HAP-1 (cell line): ENCODE measurements around the gene IL37.
A peak's percentile ranks its signal among the peaks of the same experiment; 100 is the strongest.
"Not testable (repeated sequence)": the region's sequence is repeated elsewhere in the genome, so short reads cannot be mapped to it uniquely, and the experiment has no call there.

Experiments used
- DNase-seq, 2 experiments: peaks; one replicate each; pipeline ENCODE4 v3.0.0-alpha.2; 2016 to 2020; ENCODE audit warnings: low spot score in 2 of 2
- H3K27me3 ChIP-seq: fragments of 250-450 bp; sonication (Bioruptor Pico); 2 replicates; pipeline ENCODE4 v1.5.1; 2020; ENCODE audit warnings: low read depth, mild to moderate bottlenecking, moderate library complexity
- H3K36me3 ChIP-seq: fragments of 250-450 bp; sonication (Bioruptor Pico); replicated peaks from 2 replicates; pipeline ENCODE4 v1.5.1; 2020; ENCODE audit warnings: mild to moderate bottlenecking
- H3K4me1 ChIP-seq: fragments of 250-450 bp; sonication (Bioruptor Pico); 2 replicates; pipeline ENCODE4 v1.5.1; 2020; ENCODE audit warnings: mild to moderate bottlenecking
- H3K4me3 ChIP-seq: fragments of 250-450 bp; sonication (Bioruptor Pico); 2 replicates; pipeline ENCODE4 v1.5.1; 2020; ENCODE audit warnings: mild to moderate bottlenecking, moderate library complexity
- H3K9me3 ChIP-seq: fragments of 250-450 bp; sonication (Bioruptor Pico); 2 replicates; pipeline ENCODE4 v1.5.1; 2020; ENCODE audit warnings: mild to moderate bottlenecking, moderate library complexity
- in situ Hi-C: fragments of 300-500 bp; cut with MboI; formaldehyde crosslinking; loops from 3 replicates; pipeline ENCODE4 v1.14.3; 2020; ENCODE audit warnings: low sequenced_read_pairs, inconsistent platforms, mixed read lengths

Gene IL37

DNA sequence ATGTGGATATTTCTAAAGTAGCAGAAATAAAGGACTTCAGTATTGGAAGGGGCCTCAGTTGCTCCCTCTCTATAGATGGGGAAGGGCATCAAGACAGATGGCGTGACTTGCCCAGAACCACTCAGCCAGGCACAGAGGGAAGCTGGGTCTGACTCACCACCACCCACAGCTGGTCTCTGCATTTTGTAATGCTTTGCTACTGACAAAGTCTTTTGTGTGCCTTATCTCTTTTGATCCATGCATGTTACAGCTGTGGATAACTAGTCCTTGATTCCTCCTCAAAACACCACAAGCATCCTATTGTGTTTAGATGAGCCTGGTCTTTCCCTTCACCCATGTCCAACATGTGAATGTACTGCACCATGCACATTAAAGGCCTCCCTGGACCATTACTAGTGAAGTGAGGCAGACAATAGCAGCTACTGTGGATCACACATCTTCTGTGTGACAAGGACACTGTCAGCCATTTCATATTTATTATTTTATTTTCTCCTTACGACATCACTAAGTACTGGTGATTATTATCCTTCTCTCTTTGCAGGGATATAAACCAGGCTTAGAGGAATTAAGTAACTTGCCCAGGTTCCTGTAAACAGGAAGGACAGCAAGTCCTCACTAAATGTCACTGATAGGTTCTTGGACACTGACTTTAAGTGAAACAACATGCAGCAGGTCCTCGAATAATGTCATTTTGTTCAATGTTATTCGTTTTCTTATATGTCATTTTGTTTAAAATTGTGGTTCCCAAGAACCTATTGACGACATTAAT is 29.6 kb upstream of the IL37 start:
- Histone ChIP-seq H3K4me3 (no peak overlapping the region), H3K36me3 (no peaks in the 10 kb centered on the region), H3K4me1 (no peaks in the 10 kb centered on the region), H3K27me3 (no peaks in the 10 kb centered on the region), H3K9me3 (no peaks in the 10 kb centered on the region)
- in situ Hi-C loops = no loop called here
- no peak for DNase-seq

DNA sequence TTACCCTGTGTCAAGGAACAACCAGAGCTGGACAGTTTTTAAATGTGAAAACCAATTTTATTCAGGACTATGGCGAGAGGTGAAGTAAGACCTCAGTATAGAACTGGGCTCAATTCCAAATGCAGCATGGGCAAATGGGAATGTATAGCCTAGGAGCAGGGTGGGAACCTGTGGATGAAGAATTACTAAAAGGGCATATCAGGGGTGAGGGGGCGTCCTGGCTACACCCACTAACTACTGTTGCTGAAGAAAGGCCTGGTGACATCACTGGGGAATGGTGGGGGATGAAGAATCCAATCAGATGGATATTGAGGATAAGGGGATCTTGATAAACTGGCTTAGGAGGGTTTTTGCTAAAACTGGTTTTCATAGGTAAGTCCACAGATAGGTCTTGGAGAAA is 27.3 kb upstream of the IL37 start:
- DNase-seq = no peak
- in situ Hi-C loops = no loop called here
- H3K36me3 ChIP-seq = no peaks in the 10 kb centered on the region

DNA sequence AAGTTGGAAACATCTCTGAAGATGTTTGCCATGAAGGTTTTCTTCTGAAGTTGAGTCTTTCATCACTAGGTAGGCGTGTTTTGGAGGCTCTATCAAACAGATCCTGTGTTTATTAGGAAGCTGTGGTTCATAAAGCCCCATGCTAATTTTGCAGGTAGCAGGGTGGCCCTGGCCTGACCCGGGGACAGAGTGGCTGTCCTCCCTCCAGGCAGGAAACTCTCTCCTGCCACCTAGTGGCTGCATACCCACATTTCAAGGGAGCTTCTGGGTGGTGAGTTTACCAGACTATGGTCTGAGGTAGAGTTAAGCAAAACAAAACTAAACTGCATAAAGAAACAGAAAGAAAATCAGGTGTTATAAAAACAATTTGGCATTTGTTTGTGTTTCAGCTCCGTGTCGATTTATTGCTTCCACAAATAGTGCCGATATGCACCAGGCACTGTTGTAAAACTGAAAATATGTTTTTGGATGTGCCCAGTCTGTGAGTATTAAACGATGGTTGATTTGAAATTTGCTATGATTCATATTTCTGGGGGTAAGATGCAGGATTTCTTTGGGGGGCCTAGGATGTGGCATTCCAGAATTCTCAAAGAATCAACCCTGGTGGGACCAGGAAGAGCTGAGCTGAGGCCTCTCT is 26.0 kb upstream of the IL37 start:
- DNase-seq = peak; percentile 11 to 73
- in situ Hi-C loops = no loop called here
- Histone ChIP-seq H3K4me3 (no peak overlapping the region), H3K4me1 (no peaks in the 10 kb centered on the region), H3K27me3 (0 out of 2 replicates have a peak, but pooled peaks cover 2% of the 10 kb centered on the region), H3K36me3 (no peaks in the 10 kb centered on the region), H3K9me3 (no peaks in the 10 kb centered on the region)

More for the DNA sequence above, 27.3 kb upstream of the IL37 start:
- H3K9me3 ChIP-seq = no peaks in the 10 kb centered on the region
- no peak overlapping the region for H3K4me3 ChIP-seq
- no peaks in the 10 kb centered on the region for H3K4me1 ChIP-seq
- 0 out of 2 replicates have a peak, but pooled peaks cover 2% of the 10 kb centered on the region for H3K27me3 ChIP-seq

DNA sequence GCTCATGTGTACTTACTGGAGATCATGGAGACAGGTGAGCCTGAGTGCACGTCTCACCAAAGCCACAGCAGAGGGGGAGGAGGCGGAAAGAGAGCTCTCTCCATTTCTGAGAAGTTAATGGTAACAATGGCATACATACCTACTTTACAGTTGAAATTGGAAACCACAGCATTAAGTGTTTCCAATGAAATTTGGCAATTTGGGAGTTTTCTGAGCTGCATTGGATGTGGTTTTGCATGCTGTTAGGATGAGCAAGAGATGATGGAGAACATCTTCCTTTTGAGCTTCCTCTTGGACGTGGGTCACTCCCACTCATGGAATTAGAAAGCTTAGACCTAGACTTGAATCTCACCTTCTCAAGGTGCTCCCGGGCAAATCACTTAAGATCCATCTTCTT is 25.5 kb upstream of the IL37 start:
- no peaks in the 10 kb centered on the region for H3K9me3 ChIP-seq
- H3K36me3 ChIP-seq = no peaks in the 10 kb centered on the region
- H3K4me1 ChIP-seq = no peaks in the 10 kb centered on the region
- 0 out of 2 replicates have a peak, but pooled peaks cover 2% of the 10 kb centered on the region for H3K27me3 ChIP-seq
- in situ Hi-C loops = no loop called here
- no peak overlapping the region for H3K4me3 ChIP-seq
- no peak for DNase-seq

DNA sequence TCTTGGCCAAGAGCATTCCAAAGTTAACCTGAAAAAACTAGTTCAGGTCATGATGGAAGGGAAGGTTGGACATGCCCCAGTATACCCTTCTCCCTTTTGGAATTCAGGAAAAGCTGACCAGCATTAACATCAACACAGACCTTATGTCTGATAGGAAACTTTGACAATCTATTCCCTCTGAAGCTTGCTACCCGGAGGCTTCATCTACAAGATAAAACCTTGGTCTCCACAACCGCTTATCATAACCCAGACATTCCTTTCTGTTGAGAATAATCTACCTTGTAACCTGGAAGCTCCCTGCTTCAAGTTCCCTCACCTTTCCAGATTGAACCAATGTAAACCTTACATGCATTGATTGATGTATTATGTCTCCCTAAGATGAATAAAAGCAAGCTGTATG is 24.7 kb upstream of the IL37 start:
- no peaks in the 10 kb centered on the region for H3K4me1 ChIP-seq
- in situ Hi-C loops = no loop called here
- DNase-seq = no peak
- 0 out of 2 replicates have a peak, but pooled peaks cover 2% of the 10 kb centered on the region for H3K27me3 ChIP-seq
- no peak overlapping the region for H3K4me3 ChIP-seq
- no peaks in the 10 kb centered on the region for H3K9me3 ChIP-seq
- no peaks in the 10 kb centered on the region for H3K36me3 ChIP-seq

DNA sequence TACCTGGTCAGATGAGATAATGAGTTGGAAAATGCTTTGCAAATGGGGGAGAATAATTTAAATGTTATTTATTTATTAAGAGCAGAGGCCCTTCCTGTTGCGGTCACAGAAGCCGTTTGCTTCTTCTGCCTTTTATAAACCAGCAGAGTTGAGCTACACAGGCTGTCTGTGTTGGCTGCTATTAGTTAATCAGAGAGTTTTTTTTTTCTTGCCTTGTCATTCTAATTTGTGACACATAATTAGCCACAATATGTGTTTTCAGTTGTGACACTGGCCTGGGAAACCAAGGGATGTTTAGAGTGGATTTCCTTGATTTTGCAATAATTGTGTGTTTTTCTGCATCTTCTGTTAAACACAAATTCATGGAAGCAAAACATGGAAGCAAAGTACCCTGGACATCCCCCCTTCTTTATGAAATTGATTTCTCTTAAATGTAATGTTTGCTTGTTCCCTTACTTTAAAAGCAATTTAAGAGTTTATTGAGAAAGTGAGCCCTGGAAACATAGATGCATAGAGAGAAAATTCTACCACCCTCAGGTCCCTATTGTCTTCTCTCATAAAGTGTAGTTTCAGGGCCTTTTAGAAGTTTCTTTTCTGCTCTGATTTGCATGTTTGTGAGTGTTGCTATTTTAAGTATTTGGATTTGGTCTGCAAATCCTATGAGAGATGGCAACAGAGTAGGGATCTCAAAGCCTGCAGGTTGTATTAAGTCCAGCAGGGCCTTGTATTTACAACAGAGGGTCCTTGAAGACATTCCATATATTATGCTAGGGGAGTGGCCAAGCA is 22.8 kb upstream of the IL37 start:
- DNase-seq = no peak
- Histone ChIP-seq H3K4me1 (no peaks in the 10 kb centered on the region), H3K4me3 (no peak overlapping the region), H3K9me3 (no peaks in the 10 kb centered on the region), H3K36me3 (no peaks in the 10 kb centered on the region), H3K27me3 (0 out of 2 replicates have a peak, but pooled peaks cover 2% of the 10 kb centered on the region)
- in situ Hi-C loops = no loop called here

DNA sequence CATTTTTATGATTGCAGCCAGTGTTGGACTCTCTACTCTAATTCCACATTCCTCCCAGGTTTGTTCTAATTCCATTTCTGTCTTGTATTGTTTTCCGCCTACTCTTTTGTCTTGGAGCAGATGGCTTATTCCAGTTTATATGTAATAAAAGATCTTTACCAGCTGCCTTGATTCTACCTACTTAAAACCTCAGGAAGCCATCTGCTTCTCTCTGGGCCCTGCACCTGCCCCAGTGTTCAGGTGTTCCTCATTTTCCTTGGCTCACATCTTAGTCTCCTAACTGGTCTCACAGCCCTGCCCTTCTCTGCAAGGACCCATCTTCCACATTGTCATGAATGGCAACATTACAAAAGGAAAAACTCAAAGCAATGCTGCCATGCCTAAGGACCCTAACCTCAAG is 21.0 kb upstream of the IL37 start:
- H3K9me3 ChIP-seq = no peaks in the 10 kb centered on the region
- H3K4me3 ChIP-seq = no peak overlapping the region
- 0 out of 2 replicates have a peak, but pooled peaks cover 2% of the 10 kb centered on the region for H3K27me3 ChIP-seq
- no peak for DNase-seq
- H3K4me1 ChIP-seq = no peaks in the 10 kb centered on the region
- in situ Hi-C loops = no loop called here
- no peaks in the 10 kb centered on the region for H3K36me3 ChIP-seq

DNA sequence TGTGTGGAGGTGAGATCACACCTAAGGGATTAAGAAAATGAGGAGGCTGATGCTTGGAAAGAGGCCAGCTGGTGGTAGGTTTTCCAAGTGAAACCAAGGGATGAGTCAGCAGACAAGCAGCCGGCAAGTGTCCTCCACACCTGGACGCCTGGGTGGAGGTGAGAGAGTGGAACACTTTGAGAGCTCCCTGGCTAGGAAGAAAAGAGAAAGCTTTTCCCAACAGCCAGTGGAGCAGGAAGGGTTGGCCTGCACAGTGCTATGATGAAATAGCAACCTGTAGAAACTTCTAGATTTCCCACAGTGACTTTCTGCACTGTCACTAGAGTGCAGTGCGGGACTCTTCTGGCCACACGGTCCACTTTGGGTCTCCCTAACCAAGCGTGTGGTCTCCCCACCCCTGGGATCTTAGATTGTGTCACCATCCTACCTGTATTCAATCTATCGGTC is 19.6 kb upstream of the IL37 start:
- H3K27me3 ChIP-seq = 0 out of 2 replicates have a peak, but pooled peaks cover 2% of the 10 kb centered on the region
- H3K36me3 ChIP-seq = no peaks in the 10 kb centered on the region
- DNase-seq = no peak
- no peaks in the 10 kb centered on the region for H3K9me3 ChIP-seq
- no peak overlapping the region for H3K4me3 ChIP-seq
- H3K4me1 ChIP-seq = no peaks in the 10 kb centered on the region
- in situ Hi-C loops = no loop called here

DNA sequence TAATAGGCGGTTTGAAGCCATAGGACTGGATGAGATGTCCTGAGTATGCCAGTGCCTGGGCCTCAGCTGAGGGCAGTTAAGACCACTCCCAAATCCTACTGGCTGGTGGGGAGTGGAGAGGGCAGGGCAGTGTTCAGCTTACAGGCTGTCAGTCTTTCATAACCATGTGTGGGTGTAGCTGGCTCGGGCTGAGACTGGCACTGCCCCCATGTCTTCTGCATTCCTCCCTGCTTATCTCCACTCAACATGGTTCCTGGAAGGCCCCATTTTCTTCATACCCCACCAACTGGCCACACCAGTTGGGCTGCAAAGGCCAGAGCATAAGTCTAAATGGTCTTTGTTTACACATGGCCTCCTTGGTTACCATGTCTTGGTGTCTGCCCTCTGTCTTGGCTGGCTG is 17.2 kb upstream of the IL37 start:
- no peaks in the 10 kb centered on the region for H3K4me1 ChIP-seq
- no peaks in the 10 kb centered on the region for H3K27me3 ChIP-seq
- in situ Hi-C loops = no loop called here
- no peaks in the 10 kb centered on the region for H3K9me3 ChIP-seq
- DNase-seq = no peak
- H3K36me3 ChIP-seq = no peaks in the 10 kb centered on the region
- no peak overlapping the region for H3K4me3 ChIP-seq

DNA sequence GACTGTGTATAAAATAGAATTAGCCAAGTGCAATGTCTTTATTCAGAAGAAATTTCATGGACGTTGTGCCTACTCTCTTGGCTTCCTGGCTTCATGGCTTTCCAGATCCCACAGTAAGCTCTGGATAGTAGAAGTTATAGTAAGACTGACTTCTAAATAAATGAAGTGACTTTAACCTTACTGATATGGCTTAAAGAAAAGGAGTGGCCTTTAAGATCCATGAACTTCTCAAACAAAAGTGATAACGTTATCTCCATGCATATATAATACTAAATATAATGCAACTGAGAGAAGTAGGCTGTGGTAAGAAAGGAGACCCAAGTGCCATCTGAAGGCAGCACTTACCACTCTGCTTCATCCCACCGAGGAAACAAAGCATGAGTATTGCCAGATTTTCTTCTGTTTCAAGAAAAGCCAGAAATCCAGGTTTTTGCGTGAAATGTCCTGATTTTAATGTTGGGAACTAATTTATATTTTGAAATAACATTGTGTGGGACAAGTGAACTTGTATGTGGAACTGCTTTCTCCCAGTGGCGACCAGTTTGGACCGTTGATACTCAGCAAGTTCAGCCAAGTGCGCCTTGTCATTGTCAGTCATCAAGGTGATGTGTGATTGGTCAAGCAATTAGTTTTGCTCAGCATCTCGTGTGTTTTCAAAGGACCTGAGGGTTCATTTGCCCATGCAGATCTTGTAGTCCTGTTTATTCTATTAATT is 13.9 kb upstream of the IL37 start:
- Histone ChIP-seq H3K4me3 (no peak overlapping the region), H3K27me3 (no peaks in the 10 kb centered on the region), H3K9me3 (no peaks in the 10 kb centered on the region), H3K4me1 (no peaks in the 10 kb centered on the region), H3K36me3 (no peaks in the 10 kb centered on the region)
- in situ Hi-C loops = no loop called here
- no peak for DNase-seq

DNA sequence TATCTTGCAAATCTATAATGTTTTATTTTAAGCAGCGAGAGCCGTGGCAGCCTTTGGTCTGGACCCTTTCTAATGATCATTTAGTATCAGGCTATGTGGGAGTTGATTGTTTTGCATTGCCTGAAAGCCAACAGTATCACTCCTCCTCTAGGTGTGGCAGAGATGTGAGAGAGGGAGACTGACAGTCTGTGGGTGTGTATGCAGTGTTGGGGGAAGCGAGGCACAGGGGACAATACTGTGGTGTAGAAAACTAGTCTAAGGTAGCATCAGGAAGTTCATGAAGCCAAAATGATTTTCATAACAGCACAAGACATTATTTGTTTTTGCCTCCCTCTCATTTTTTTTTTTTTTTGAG is 13.4 kb upstream of the IL37 start:
- no peaks in the 10 kb centered on the region for H3K4me1 ChIP-seq
- H3K27me3 ChIP-seq = no peaks in the 10 kb centered on the region
- H3K9me3 ChIP-seq = no peaks in the 10 kb centered on the region
- H3K36me3 ChIP-seq = no peaks in the 10 kb centered on the region
- DNase-seq = no peak
- no peak overlapping the region for H3K4me3 ChIP-seq
- in situ Hi-C loops = no loop called here

DNA sequence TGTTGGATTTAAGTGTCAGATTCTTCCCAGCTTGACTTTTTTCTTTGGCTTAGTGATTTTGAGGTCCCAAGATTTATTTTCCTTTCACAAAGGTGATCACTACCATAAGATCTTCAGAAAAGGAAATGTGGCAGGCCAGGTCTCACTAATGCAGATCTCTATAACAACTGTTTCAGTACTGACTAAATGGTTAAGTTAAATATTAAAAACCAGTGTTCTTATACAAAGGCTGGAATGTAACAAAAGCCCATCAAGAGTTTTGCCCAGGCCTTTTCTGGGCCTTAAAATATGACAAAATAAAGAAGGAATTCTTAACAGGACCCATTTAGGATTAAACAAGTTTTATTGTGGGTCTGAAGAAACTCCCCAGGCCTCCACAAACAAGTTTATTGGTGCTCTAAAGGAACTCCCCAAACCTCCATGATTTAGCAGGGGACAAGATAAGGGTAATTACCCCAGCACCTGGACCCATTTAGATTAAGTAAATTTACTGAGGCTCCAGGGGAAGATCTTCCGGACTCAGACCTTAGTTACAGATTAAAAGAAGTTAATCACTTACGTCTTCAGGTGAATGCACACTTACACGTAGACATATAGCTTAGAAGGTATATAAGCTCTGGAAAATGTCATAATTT is 9.4 kb upstream of the IL37 start:
- H3K9me3 ChIP-seq, H3K4me1 ChIP-seq, H3K4me3 ChIP-seq, H3K27me3 ChIP-seq, in situ Hi-C loops, DNase-seq, H3K36me3 ChIP-seq: not testable (repeated sequence)

DNA sequence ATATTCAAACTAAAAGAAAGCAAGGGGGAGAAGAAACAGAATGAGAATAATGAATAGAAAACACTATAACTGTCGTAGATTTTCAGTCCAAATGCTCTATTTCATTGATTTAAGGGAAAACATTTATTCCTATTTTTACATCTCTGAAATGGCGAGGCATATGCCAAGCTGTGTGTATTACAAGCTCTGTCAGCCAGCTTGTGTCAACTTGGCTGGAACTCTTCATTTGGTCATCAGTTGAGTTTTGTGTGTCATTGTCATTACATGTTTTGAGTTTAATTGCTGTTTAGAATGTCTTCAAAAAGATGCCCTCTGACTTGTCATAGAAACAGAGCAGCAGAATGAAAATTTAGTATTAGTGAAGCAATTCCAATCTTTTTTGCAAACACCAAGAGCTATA is 8.1 kb upstream of the IL37 start:
- no peaks in the 10 kb centered on the region for H3K4me1 ChIP-seq
- in situ Hi-C loops = no loop called here

More for the DNA sequence above, 8.1 kb upstream of the IL37 start:
- Histone ChIP-seq H3K27me3 (no peaks in the 10 kb centered on the region), H3K4me3 (no peak overlapping the region), H3K36me3 (no peaks in the 10 kb centered on the region), H3K9me3 (no peaks in the 10 kb centered on the region)
- DNase-seq = no peak
